Retinal pigment epithelial cell (primary cell): ENCODE data around the gene SLC8A1.

Experiments used
- DNase-seq: peaks from one replicate; pipeline ENCODE4 v3.0.0-alpha.2; 2010; ENCODE audit warnings: low read depth
- H3K4me3 ChIP-seq: 2 replicates; pipeline ENCODE4 v1.5.1; 2011; ENCODE audit warnings: mild to moderate bottlenecking, low read length, control low read depth, moderate library complexity
- CTCF ChIP-seq: conservative IDR thresholded peaks from 2 replicates; pipeline ENCODE4 v1.5.1; 2011; ENCODE audit warnings: low read depth, low read length, control low read depth, inconsistent platforms

Gene SLC8A1

GRCh38 chr2:40193670-40194026, 258.2 kb downstream of the SLC8A1 start:
- no peak for TF ChIP-seq CTCF
- H3K4me3 ChIP-seq, result no peak overlapping the region
- DNase-seq, result no peak

DNA sequence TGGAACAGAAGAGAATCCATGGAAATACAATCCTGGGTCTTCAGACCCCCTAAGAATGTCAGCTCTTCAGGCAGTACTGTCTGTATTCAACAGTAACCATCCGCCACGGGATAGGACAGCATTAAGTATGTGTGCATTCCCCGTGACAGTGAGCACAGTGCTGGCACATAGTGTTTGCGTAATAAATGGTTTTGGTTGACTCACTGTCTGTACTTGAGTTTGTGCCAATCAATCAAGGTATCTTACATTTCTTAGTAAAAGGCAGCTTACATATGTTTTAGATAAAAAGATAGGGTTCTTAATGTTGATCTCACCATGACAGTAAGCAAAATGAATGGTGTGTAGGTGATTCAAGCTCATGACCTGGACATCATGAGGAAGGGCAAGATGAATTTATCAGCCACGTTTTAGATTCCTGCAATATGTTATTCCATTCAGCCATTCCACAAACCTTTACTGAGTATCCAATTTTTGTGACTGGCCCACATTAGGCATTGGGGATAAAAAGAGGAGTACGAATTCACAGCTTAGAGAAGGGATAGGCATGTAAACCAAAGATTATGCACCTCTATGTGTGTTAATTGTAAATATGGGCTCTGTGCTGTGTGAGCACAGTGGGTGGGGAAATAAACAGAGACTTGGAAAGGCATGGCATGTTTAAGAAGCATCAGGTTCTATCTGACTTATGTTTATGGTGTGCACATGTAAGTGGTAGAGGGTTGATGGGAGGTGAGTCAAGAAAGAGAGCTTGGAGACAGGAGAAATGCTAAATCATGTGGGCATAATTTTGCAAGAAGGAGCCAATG, 258.8 kb downstream of the SLC8A1 start:
- TF ChIP-seq CTCF, result no peak
- no peak for DNase-seq
- H3K4me3 ChIP-seq, result no peak overlapping the region

DNA sequence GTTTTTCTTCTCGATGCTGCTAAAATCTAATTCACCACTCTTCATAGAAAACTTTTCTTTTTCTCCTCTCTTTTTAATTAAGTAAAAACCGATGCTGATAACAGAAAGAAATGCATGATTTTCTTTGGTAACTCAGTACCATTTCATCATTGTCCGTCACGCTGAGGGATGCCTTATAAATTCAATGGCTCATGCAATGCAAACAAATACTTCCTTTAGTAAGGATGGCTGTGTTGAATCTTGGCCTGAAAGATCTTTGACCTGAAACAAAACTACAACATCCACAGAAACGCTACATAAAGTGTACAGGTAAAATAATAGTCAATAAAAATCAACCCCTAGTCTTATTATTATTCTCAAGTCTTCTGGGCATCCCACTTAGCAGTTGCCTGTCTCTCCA, 261.4 kb downstream of the SLC8A1 start:
- no peak overlapping the region for H3K4me3 ChIP-seq
- DNase-seq, result no peak
- no peak for TF ChIP-seq CTCF

DNA sequence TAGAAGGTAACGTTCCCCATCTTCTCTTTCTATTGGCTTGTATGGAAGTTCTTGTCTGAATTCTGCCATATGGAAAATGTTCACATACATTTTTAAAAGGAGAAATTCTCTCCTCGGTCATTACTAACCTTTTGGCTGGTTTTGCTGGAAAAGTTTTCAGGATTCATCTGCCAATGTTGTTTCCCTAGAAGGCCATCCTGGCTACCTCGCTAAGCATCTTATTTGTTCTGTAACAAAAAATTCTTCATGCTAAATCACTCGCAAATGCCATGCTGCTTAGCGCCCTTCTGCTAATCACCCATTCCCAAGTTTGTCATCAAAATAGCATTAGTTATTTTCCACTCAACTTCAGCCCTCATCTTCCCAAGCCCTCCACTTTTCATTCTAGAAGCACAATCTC, 262.0 kb downstream of the SLC8A1 start:
- H3K4me3 ChIP-seq, result no peak overlapping the region
- TF ChIP-seq CTCF, result no peak
- no peak for DNase-seq

DNA sequence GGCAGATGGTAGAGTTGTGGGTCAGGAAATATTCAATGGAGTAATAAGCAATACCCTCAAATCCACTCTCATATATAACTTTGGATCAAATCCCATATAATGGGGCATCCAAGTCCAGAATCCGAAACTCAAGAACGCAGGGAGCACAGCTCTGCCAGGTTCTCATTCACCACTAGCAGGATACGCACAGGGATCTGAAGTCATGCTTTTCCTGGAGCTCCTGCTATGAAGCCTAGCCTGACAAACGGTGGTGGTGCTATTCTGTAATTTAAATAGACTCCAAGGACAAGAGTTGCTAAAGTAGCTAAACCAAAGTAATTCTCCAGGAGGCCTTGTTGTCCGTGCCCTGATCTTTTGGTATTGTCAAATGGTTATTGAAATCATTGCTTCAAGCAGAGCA, 264.8 kb downstream of the SLC8A1 start:
- no peak for TF ChIP-seq CTCF
- no peak overlapping the region for H3K4me3 ChIP-seq

DNA sequence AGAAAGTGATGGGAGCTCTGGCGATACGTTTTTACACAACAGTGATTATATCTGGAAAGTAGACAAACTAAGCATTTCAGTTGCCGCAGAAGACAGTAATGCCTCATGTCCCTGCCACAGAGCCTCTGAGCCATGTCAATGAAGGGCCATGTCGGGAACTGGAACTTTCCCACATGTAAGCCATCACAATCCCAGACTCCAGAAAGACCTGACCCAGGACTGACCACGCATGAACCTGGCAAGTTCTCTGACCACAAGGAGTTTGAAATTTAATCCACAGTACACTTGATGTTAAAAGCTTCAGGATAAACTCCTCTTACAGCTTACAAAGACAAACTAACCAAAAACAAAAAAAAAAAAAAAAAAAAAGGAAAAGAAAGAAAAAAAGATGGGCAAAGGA, 267.3 kb downstream of the SLC8A1 start:
- DNase-seq, result no peak
- TF ChIP-seq CTCF, result no peak
- H3K4me3 ChIP-seq, result no peak overlapping the region

More for the DNA sequence above, 264.8 kb downstream of the SLC8A1 start:
- no peak for DNase-seq

GRCh38 chr2:40181855-40182254, 270.0 kb downstream of the SLC8A1 start:
- no peak overlapping the region for H3K4me3 ChIP-seq
- no peak for TF ChIP-seq CTCF
- no peak for DNase-seq
